ENCODE data around the gene NXPH1.
A peak's percentile ranks its signal among the peaks of the same experiment; 100 is the strongest.

Gene NXPH1

GRCh38 chr7:8433477-8434289, at the start of gene NXPH1:
Gene NXPH1 (plus strand): TSS chr7:8433609.
- DNase-seq (ENCODE audit: low spot score), result peak; percentile 95

DNA sequence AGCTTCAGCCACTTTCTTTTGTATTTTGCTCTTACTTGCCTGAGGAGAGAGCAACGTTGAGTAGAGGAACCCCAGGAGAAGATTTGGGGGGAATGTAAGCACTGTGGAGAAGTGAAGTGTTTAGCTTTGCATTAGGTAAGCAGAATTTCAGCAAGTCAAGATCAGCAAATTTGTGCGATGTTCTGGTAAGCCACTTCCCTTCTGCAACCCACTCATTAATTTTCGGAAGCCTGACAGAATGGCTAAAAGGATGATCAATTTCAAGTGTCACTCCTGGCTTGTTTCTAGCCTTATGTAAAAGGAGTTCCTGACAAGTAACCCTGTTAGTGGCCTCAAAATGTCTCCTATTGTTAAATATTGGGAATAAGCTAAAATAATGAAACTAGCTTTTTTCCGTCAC, 48.5 kb upstream of the NXPH1 start:
- no peak for DNase-seq (ENCODE audit: low spot score)

DNA sequence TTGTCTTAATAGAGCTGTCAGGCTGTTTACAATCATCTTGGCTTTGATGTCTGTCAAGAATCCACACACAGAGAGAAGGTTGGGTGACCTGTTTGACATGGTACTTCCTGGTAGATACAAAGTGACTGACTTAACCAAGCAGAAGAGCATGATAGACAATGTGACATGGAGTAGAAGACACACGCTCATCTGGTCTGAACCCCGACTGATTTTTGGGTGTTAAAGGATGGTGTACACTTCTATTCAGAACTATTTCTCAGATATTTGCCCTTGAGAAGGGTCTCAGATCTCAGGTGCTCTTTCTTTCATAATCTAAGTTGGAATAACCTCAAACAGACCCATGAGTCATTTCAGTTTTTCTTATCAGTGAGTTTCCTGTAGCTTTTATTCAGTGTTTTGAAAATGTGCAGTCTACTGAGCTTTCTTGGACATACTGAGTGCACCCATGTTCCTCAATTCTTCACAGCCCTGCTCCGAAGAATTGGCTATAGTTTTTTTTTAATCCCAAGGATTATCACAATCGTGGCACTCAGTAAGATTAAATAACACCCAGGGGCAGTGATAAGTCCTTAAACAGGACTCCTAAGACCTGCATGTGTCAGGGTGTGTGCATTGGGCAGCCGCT, 46.4 kb upstream of the NXPH1 start:
- DNase-seq (ENCODE audit: low spot score), result no peak

DNA sequence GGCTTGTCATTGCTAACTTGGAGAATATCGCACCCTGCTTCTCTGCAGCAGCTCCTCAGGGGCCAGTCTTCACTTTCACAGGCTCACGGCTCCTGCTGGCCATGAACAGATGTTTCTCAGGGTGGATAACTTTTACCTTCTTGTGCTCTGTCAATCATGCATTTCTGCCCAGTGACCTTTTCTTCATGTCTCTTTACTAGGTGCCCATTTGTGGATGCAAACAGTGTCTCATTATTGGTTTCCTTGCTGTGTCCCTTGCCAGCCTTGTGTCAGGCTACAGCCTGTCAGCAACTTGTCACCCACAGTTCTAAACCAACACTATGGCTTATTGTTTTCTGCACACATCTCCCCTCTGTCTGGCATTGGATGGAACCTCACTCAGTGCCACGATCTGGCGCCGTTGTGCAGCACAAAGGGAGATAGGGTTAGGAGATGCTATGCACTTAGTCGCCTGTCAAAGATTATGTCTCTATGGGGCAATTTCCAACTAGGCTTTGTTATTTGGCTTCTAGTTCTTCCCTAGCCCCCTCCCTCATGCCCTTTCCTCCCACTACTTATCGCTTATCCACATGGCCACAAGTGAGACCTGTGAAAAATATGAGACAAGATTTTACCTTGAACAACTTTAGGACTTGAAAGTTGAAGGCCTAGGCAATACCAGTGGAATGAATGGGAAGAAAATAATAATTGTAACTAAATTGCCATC, 45.7 kb upstream of the NXPH1 start:
- no peak for DNase-seq (ENCODE audit: low spot score)

DNA sequence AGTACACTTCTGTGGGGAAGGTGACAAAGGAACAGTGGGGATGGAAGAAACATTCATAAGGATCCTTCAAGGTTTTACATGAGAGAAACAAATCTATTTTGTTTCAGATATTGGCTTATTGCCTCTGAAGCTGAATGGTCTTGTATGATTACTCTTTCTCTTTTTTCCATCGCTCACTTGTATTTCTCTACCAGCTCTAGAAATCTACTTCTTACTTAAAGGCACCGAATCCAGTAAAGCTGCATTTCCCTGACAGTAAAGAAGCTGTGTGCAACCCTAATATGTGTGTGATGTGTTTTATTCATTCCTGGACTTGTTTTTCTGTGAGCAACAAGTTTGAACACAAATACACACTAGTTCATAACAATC, 45.2 kb upstream of the NXPH1 start:
- no peak for DNase-seq (ENCODE audit: low spot score)

GRCh38 chr7:8389593-8390261, 43.7 kb upstream of the NXPH1 start:
- no peak for DNase-seq (ENCODE audit: low spot score)

GRCh38 chr7:8390262-8390626, 43.2 kb upstream of the NXPH1 start:
- no peak for DNase-seq (ENCODE audit: low spot score)

DNA sequence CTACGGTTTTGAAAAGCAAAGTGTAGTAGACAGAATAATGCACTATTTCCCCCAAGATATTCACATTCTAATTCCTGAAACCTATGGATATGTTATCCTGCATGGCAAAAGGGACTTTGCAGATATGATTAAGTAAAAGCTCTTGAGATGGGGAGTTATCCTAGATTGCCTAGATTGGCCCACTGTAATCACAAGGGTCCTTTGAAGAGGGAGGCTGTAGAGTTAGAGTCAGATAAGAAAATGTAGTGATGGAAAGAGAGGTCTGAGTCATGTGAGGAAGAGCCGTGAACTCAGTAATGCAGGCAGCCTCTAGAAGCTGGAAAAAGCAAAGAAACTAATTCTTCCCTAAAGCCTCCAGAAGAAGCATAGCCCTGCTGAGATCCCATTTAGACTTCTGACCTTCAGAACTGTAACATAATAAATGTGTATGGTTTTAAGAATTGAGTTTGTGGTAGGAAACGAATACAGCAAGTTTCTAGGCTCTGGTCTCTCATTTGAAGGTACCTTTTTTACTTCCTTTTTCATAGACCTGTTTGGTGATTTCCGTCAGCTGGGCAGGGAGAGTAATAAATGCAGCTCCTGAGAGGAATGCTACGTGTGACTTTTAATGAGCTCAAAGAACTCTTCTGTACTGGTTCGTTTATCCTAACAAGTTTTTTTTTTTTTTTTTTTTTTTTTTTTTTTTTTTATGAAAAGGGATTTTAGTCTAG, 41.9 kb upstream of the NXPH1 start:
- no peak for DNase-seq (ENCODE audit: low spot score)

DNA sequence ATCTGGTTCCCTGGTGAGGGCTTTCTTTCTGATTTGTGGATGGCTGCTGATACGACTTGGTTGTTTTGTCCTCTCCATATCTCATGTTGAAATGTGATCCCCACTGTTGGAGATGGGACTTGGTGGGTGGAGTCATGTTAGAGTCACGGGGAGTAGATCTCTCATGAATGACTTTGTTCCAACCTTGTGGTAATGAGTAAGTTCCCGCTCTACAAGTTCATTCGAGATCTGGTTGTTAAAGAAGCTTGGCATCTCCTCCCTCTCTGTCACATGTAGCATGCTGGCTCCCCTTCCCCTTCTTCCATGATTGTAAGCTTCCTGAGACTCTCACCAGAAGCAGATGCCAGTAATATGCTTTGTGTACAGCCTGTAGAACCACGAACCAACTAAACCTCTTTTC, 37.1 kb upstream of the NXPH1 start:
- no peak for DNase-seq (ENCODE audit: low spot score)

- DNase-seq (ENCODE audit: low spot score), result no peak
These were observed 24.5 kb upstream of the NXPH1 start for GRCh38 chr7:8408871-8409270.

- no peak for DNase-seq (ENCODE audit: low spot score)
These were observed 22.3 kb upstream of the NXPH1 start for GRCh38 chr7:8411103-8411502.

DNA sequence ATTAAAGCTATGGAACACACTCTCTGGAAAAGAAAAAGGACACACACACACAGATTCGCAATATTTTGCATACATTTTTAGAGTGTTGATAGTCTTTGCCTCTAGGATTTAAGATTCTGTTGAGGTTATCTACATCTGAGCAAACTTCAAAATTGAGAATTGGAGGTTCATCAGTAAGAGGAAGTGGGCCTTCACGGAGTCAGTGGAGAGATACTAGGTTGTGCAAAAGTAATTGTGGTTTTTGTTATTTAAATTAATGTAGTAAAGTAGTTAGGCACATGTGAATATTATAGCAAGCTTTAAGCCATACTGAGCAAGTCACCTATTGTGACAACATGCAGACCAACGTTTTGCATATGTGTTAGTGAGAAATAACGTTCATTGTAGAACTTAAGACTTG, 19.8 kb upstream of the NXPH1 start:
- DNase-seq (ENCODE audit: low spot score), result no peak

DNA sequence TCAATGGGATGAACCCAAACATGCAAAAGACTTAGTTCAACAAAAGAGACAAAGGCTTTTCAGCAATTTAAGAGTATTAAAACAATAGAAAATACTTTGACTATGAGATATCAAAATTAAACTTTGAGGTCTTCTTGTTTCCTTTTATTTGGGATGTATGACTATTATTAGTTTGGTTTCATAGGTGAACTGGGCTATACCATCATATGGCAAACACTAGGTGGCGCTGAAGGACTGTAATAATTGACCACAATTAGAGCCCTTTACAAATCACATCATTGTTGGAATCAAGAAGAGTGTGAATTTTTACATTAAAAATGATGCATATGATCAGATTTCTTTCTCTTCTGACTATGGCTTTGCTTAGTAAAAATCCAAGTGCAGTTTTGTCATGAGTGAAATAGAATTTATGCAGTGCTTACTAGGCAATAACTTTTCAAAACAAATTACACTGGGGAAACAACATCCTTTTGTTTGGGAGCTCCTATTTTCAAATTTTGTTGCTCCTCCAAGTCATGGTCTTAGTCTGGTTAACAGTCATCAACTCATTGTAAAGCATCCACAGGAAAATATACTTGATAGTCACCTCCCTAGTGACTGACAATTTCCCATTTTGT, 14.7 kb upstream of the NXPH1 start:
- DNase-seq (ENCODE audit: low spot score), result no peak

DNA sequence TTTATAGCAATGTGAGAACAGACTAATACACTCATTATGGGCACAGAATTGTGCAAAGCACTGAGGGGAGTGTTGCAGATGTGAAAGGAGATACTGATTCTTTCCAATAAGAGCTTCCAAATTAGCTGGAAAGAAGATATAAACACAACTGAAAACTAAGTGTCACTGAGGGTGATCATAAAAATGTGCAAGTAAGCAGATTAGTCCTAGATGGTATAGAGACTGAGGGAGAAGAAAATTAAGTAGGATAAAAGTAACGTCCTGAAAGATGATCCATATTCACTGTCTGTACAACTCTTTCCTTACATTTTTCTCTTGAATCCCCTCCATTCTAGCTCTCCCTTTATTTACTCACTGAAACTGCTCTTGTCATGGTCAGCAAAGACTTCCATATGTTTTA, 11.2 kb upstream of the NXPH1 start:
- DNase-seq (ENCODE audit: low spot score), result no peak

GRCh38 chr7:8423057-8423456, 10.4 kb upstream of the NXPH1 start:
- DNase-seq (ENCODE audit: low spot score), result no peak

- DNase-seq (ENCODE audit: low spot score), result no peak
These were observed 8.2 kb upstream of the NXPH1 start for GRCh38 chr7:8425223-8425622.

GRCh38 chr7:8430643-8431042, 2.8 kb upstream of the NXPH1 start:
- DNase-seq (ENCODE audit: low spot score), result no peak

GRCh38 chr7:8434290-8435002, 1.0 kb downstream of the NXPH1 start:
- DNase-seq (ENCODE audit: low spot score), result no peak

DNA sequence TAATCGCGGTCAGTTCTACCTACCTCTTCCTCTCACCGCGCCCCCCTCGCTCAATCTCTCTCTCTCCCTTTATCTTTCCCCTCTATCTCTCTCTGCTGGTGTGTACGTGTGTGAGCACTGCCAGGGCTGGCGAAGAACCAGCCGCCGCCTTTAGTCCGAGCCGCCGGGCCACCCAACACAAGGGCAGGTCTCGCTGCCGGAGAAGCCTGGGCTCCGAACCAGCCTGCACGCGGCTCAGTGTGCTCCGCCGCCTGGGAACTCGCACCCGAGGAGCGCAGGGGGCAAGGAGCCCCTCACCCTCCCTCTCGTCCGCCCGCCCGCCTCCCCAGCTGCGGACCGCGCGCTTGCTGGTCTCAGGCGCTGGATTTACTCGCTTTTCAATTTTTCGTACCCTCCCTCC, 1.7 kb downstream of the NXPH1 start:
- no peak for DNase-seq (ENCODE audit: low spot score)

- DNase-seq (ENCODE audit: low spot score), result no peak
These were observed 2.5 kb downstream of the NXPH1 start for GRCh38 chr7:8435590-8436545.
